Mesenchymal stem cell (in vitro differentiated cells and primary cell): ENCODE measurements around the gene GNAO1.

ENCODE experiments used
- DNase-seq: peaks from one replicate; pipeline ENCODE4 v3.0.0-alpha.2; 2013
- H2AFZ ChIP-seq: one replicate; pipeline ENCODE4 v1.6.1; 2013; ENCODE audit warnings: low read depth, mild to moderate bottlenecking, control low read depth, inconsistent platforms, low read length, moderate library complexity
- H2AK5ac ChIP-seq: 2 replicates; pipeline ENCODE4 v1.6.1; 2013; ENCODE audit warnings: low read length, moderate library complexity, mild to moderate bottlenecking, inconsistent platforms; ENCODE audit not compliant: severe bottlenecking
- H2BK120ac ChIP-seq: one replicate; pipeline ENCODE4 v1.6.1; 2013; ENCODE audit warnings: low read depth, mild to moderate bottlenecking, inconsistent platforms, low read length, moderate library complexity
- H2BK12ac ChIP-seq, 2 experiments: one replicate each; pipeline ENCODE4 v1.6.1; 2013; ENCODE audit warnings: inconsistent platforms in 2 of 2, low read length in 2 of 2, mild to moderate bottlenecking in 2 of 2, moderate library complexity in 2 of 2, control low read depth in 1 of 2
- H2BK15ac ChIP-seq: one replicate; pipeline ENCODE4 v1.6.1; 2013; ENCODE audit warnings: mild to moderate bottlenecking, low read depth, inconsistent platforms; ENCODE audit not compliant: poor library complexity, severe bottlenecking
- H2BK5ac ChIP-seq: 2 replicates; pipeline ENCODE4 v1.6.1; 2013; ENCODE audit warnings: low read depth, mild to moderate bottlenecking, low read length, control low read depth, inconsistent platforms; ENCODE audit not compliant: poor library complexity, severe bottlenecking
- H3K14ac ChIP-seq, 2 experiments: one replicate each; pipeline ENCODE4 v1.6.1; 2013; ENCODE audit warnings: inconsistent platforms in 2 of 2, low read length in 2 of 2, control low read depth in 1 of 2, mild to moderate bottlenecking in 1 of 2, moderate library complexity in 1 of 2
- H3K18ac ChIP-seq, 2 experiments: one replicate each; pipeline ENCODE4 v1.6.1; 2013; ENCODE audit warnings: inconsistent platforms in 2 of 2, low read length in 2 of 2, control low read depth in 1 of 2, low read depth in 1 of 2, mild to moderate bottlenecking in 1 of 2
- H3K23ac ChIP-seq, 2 experiments: one replicate each; pipeline ENCODE4 v1.6.1; 2013; ENCODE audit warnings: inconsistent platforms in 2 of 2, low read length in 2 of 2, mild to moderate bottlenecking in 2 of 2, moderate library complexity in 2 of 2, control low read depth in 1 of 2
- H3K27ac ChIP-seq: 2 replicates; pipeline ENCODE4 v1.5.1; 2013; ENCODE audit warnings: mild to moderate bottlenecking, moderate library complexity, low read length, control low read depth, inconsistent platforms; ENCODE audit not compliant: poor library complexity, severe bottlenecking
- H3K27me3 ChIP-seq, 2 experiments: 2 replicates each; pipeline versions ENCODE4 v1.6.1 to v1.7.0; 2013; ENCODE audit warnings: low read length in 2 of 2, mild to moderate bottlenecking in 2 of 2, moderate library complexity in 2 of 2, control low read depth in 1 of 2, inconsistent platforms in 1 of 2; ENCODE audit not compliant: control insufficient read depth in 1 of 2, insufficient read depth in 1 of 2
- H3K36me3 ChIP-seq, 2 experiments: 2 replicates each; pipeline versions ENCODE4 v1.6.1 to v1.7.0; 2013; ENCODE audit warnings: low read length in 2 of 2, control low read depth in 1 of 2, inconsistent platforms in 1 of 2, low read depth in 1 of 2, mild to moderate bottlenecking in 1 of 2; ENCODE audit not compliant: insufficient read depth in 2 of 2, control insufficient read depth in 1 of 2
- H3K4ac ChIP-seq, 2 experiments: one replicate each; pipeline ENCODE4 v1.6.1; 2013; ENCODE audit warnings: inconsistent platforms in 2 of 2, low read length in 2 of 2, mild to moderate bottlenecking in 2 of 2, moderate library complexity in 2 of 2, control low read depth in 1 of 2, low read depth in 1 of 2
- H3K4me1 ChIP-seq: 2 replicates; pipeline ENCODE4 v1.6.1; 2013; ENCODE audit warnings: low read depth, low read length, control low read depth; ENCODE audit not compliant: control insufficient read depth, insufficient read depth
- H3K4me2 ChIP-seq: 2 replicates; pipeline ENCODE4 v1.6.1; 2013; ENCODE audit warnings: low read length, mild to moderate bottlenecking, inconsistent platforms; ENCODE audit not compliant: poor library complexity, severe bottlenecking
- H3K4me3 ChIP-seq, 2 experiments: 2 replicates each; pipeline versions ENCODE4 v1.5.1 to v1.7.0; 2013; ENCODE audit warnings: low read length in 2 of 2, mild to moderate bottlenecking in 2 of 2, control low read depth in 1 of 2, low read depth in 1 of 2; ENCODE audit not compliant: insufficient read depth in 1 of 2
- H3K79me1 ChIP-seq: replicated peaks from 2 replicates; pipeline ENCODE4 v1.6.1; 2013; ENCODE audit warnings: mild to moderate bottlenecking, control low read depth, low read length, inconsistent platforms; ENCODE audit not compliant: poor library complexity, severe bottlenecking
- H3K9ac ChIP-seq: 2 replicates; pipeline ENCODE4 v1.7.0; 2013; ENCODE audit warnings: mild to moderate bottlenecking, low read length, moderate library complexity
- H3K9me3 ChIP-seq: 2 replicates; pipeline ENCODE4 v1.7.0; 2013; ENCODE audit warnings: mild to moderate bottlenecking, low read length; ENCODE audit not compliant: control insufficient read depth
- H4K8ac ChIP-seq: one replicate; pipeline ENCODE4 v1.6.1; 2013; ENCODE audit warnings: inconsistent platforms, mild to moderate bottlenecking, low read length, moderate library complexity
- H4K91ac ChIP-seq: one replicate; pipeline ENCODE4 v1.6.1; 2013; ENCODE audit warnings: mild to moderate bottlenecking, low read length, inconsistent platforms
- WGBS: methylation state at CpG from one replicate; pipeline ENCODE4 v1.1.7; 2013; ENCODE audit warnings: mixed read lengths; 5-methylcytosine and 5-hydroxymethylcytosine counted together

Gene GNAO1

DNA sequence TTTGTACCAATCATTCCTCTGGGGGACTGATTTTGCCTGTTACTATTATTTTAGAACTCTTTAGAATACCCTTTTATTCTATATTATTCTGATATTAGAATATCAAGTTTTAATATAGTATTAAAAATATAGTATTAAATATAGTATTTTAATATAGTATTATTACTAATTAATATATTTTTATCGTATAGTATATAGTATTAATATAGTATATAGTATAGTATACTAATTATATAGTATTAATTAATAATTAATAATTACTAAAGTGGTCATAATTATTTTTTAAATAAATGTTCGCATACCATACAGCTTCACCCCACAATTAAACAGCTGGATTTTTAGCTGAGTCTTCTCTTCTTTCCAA is 73.3 kb downstream of the GNAO1 start:
- no peaks in the 10 kb centered on the region for H3K36me3 ChIP-seq
- no peak overlapping the region for H4K91ac ChIP-seq
- H3K4ac ChIP-seq: no peak overlapping the region
- no peak overlapping the region for H2AK5ac ChIP-seq
- H3K79me1 ChIP-seq: no peaks in the 10 kb centered on the region
- no peak overlapping the region for H3K23ac ChIP-seq
- H3K27me3 ChIP-seq: peaks cover 13 to 15% of the 10 kb centered on the region in 2 experiments
- H3K18ac ChIP-seq: no peak overlapping the region
- no peak overlapping the region for H3K9ac ChIP-seq
- H3K14ac ChIP-seq: no peak overlapping the region
- H2BK5ac ChIP-seq: no peak overlapping the region
- H3K27ac ChIP-seq: no peak overlapping the region
- H3K4me1 ChIP-seq: no peaks in the 10 kb centered on the region
- 90% methylated on average over 1 of the region's 2 CpGs for WGBS
- no peak overlapping the region for H2BK12ac ChIP-seq
- no peak overlapping the region for H4K8ac ChIP-seq
- H2BK15ac ChIP-seq: no peak overlapping the region
- no peak overlapping the region for H3K4me2 ChIP-seq
- no peak overlapping the region for H3K4me3 ChIP-seq
- H2AFZ ChIP-seq: no peak overlapping the region
- no peak for DNase-seq
- H3K9me3 ChIP-seq: no peaks in the 10 kb centered on the region
- no peak overlapping the region for H2BK120ac ChIP-seq

DNA sequence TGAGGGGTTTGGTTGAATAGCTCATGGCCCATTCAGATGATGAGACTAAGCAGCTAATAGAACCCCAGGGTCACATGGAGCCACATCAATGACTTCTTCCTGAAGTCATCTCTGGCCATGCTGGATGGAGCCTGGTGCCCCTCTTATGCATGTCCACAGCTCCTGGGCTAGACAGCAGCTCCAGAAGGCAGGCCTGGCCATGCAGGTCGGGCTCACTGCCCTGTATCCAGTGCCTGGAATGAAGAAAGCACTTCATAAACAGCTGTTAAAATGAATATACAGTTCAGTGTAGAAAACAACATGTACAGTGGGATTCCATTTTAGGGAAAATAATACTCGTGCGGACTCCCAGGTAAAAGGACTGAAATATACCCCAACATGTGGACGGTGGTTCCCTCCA is 73.9 kb downstream of the GNAO1 start:
- H2BK12ac ChIP-seq: no peak overlapping the region
- no peak overlapping the region for H2BK5ac ChIP-seq
- H3K4me3 ChIP-seq: no peak overlapping the region
- H4K8ac ChIP-seq: no peak overlapping the region
- peaks cover 11 to 13% of the 10 kb centered on the region in 2 experiments for H3K27me3 ChIP-seq
- no peak overlapping the region for H3K14ac ChIP-seq
- H3K27ac ChIP-seq: no peak overlapping the region
- no peak overlapping the region for H3K9ac ChIP-seq
- no peak overlapping the region for H3K18ac ChIP-seq
- no peaks in the 10 kb centered on the region for H3K9me3 ChIP-seq
- no peak for DNase-seq
- H3K4ac ChIP-seq: no peak overlapping the region
- H3K4me2 ChIP-seq: no peak overlapping the region
- no peak overlapping the region for H2AFZ ChIP-seq
- H2BK15ac ChIP-seq: no peak overlapping the region
- WGBS: 89% methylated on average over 4 of the region's 4 CpGs
- H3K79me1 ChIP-seq: no peaks in the 10 kb centered on the region
- H2AK5ac ChIP-seq: no peak overlapping the region
- no peak overlapping the region for H4K91ac ChIP-seq
- H2BK120ac ChIP-seq: no peak overlapping the region
- peaks cover 5% of the 10 kb centered on the region for H3K4me1 ChIP-seq
- no peak overlapping the region for H3K23ac ChIP-seq
- no peaks in the 10 kb centered on the region for H3K36me3 ChIP-seq

DNA sequence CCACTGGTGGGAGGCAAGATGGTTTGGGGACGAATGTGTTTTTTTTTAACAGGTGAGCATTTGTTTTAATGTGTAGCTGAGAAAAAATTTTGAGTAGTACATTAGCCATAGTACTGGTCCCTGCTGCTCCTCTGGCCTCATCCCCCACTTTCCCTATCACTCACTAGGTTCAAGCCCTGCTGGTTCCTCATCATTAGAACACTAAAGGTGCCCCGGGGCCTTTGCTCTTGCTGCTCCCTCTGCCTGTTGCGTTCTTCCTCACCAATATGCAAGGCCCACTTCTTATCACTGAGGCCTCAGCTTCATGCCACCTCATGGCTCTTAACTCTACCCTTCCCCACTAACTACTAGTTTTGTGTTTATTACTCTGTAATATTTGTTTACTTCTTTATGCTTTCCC is 74.5 kb downstream of the GNAO1 start:
- no peak overlapping the region for H2BK15ac ChIP-seq
- no peak overlapping the region for H3K27ac ChIP-seq
- H2BK12ac ChIP-seq: no peak overlapping the region
- H3K27me3 ChIP-seq: peaks cover 11 to 14% of the 10 kb centered on the region in 2 experiments
- no peak overlapping the region for H3K18ac ChIP-seq
- H3K36me3 ChIP-seq: no peaks in the 10 kb centered on the region
- no peak overlapping the region for H3K4me2 ChIP-seq
- H3K4me3 ChIP-seq: no peak overlapping the region
- no peak overlapping the region for H2BK5ac ChIP-seq
- no peak overlapping the region for H2AK5ac ChIP-seq
- H2AFZ ChIP-seq: no peak overlapping the region
- H3K4ac ChIP-seq: no peak overlapping the region
- 90% methylated on average over 2 of the region's 3 CpGs for WGBS
- no peak for DNase-seq
- no peak overlapping the region for H4K8ac ChIP-seq
- H3K9me3 ChIP-seq: no peaks in the 10 kb centered on the region
- no peak overlapping the region for H3K9ac ChIP-seq
- H3K4me1 ChIP-seq: peaks cover 5% of the 10 kb centered on the region
- H3K14ac ChIP-seq: no peak overlapping the region
- no peaks in the 10 kb centered on the region for H3K79me1 ChIP-seq
- no peak overlapping the region for H2BK120ac ChIP-seq
- no peak overlapping the region for H3K23ac ChIP-seq
- no peak overlapping the region for H4K91ac ChIP-seq

DNA sequence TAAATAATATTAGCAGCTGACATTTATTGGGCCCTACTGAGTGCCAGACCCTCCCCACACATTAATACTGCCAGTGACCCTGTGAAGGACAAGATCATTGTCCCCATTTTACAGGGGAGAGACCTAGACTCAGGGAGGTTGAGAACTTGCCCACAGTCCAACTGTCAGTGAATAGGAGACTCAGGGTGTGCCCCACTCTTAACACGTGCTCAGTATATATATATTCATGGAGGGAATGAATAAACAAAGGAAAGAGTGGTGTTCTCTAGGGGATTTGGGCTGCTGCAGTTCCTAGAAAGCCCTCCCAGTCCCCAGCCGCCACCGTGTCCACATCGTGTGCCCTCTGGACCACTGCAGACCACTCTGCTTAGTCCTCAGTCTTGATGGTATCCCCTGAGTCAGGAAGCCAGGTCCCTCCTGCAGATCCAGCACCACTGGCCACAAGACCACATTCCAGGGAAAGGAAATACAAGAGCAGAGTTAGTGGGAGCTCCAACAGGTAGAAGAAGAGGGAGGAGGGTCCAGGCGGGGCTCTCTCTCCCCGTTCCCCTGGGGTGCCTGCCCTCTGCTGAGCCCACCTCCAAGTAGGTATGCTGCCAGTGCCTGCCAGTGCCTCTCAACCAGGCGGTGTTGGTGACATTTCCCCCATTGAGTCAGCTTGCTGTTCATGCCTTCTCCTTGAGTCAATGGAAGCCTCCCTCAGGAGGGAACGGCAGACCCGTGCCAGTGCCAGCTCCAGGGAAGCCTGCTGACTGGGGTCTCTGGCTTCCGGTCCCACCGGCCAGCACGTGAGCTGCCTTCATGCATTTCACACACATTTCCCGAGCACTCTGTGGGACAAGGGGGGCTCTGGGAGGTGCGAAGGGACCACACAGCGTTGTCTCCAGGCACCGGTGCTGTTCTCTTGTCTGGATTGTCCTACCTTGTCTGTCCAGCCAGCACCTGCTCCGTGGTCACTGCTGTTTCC is 75.6 kb downstream of the GNAO1 start:
- Histone ChIP-seq H3K18ac (no peak overlapping the region), H2AFZ (no peak overlapping the region), H3K4me3 (no peak overlapping the region), H3K9ac (no peak overlapping the region), H4K8ac (no peak overlapping the region), H2BK120ac (no peak overlapping the region), H3K14ac (no peak overlapping the region), H3K23ac (no peak overlapping the region), H2AK5ac (no peak overlapping the region), H3K4me1 (peaks cover 5% of the 10 kb centered on the region), H3K36me3 (no peaks in the 10 kb centered on the region), H2BK5ac (no peak overlapping the region), H3K79me1 (no peaks in the 10 kb centered on the region), H4K91ac (no peak overlapping the region), H2BK15ac (no peak overlapping the region), H3K9me3 (no peaks in the 10 kb centered on the region), H2BK12ac (no peak overlapping the region), H3K4me2 (no peak overlapping the region), H3K4ac (no peak overlapping the region), H3K27ac (no peak overlapping the region), H3K27me3 (peaks cover 9 to 11% of the 10 kb centered on the region in 2 experiments)
- DNase-seq: no peak
- 84% methylated on average over 16 of the region's 17 CpGs for WGBS
